ENCODE data around the gene FBXO30.

DNA sequence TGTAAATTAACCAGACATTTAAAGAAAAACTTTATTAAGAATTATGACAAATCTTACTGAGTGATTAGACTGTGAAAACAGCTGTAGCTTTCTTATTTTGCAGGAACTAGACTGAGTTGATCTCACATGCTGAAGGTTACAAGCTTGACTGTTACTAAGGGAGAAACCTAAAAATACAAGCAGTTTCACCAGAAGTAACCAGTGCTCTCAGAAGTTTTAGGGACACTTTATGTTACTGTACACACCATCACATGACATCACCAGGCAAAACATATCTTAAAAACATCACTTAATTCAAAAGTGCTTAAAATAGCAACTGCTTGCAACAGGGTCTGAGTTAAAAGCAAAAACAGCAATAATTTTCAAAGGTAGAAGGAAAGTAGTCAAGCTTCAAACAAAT, 5.4 kb downstream of the FBXO30 start:
- TF ChIP-seq, protein P1, sequence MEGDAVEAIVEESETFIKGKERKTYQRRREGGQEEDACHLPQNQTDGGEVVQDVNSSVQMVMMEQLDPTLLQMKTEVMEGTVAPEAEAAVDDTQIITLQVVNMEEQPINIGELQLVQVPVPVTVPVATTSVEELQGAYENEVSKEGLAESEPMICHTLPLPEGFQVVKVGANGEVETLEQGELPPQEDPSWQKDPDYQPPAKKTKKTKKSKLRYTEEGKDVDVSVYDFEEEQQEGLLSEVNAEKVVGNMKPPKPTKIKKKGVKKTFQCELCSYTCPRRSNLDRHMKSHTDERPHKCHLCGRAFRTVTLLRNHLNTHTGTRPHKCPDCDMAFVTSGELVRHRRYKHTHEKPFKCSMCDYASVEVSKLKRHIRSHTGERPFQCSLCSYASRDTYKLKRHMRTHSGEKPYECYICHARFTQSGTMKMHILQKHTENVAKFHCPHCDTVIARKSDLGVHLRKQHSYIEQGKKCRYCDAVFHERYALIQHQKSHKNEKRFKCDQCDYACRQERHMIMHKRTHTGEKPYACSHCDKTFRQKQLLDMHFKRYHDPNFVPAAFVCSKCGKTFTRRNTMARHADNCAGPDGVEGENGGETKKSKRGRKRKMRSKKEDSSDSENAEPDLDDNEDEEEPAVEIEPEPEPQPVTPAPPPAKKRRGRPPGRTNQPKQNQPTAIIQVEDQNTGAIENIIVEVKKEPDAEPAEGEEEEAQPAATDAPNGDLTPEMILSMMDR (IDR thresholded peaks at IDR 0.05; ENCODE audit: insufficient read depth, low read length, poor library complexity, severe bottlenecking): no peak
- TF ChIP-seq EZH2phosphoT487 (conservative IDR thresholded peaks at IDR 0.05; ENCODE audit: low read length): no peak
